Smooth muscle cell of bladder (primary cell): ENCODE data around the gene C6orf89. TPM values are rescaled to one million over a fixed set of nuclear protein-coding genes. Genes with fewer than 3 reads are reported as not detected.

Source experiments
- total RNA-seq: library from RNA; depleted of rRNA; stranded (reverse); fragments of >200 nt; gene quantifications from 2 replicates; pipeline ENCODE4 v1.2.3, GENCODE V29; 2014

C6orf89 gene
- 52.9 and 60.6 TPM in 2 replicates for total RNA-seq

GRCh38 chr6:36885461-36886401, at the start of gene C6orf89:
Gene C6orf89, plus strand, starts transcription at chr6:36885952. Its CDS starts 13,493 bp downstream, at chr6:36899445.

GRCh38 chr6:36838896-36839748, 46.6 kb upstream of the C6orf89 start, which contains the start of gene CPNE5:
Gene CPNE5, minus strand, starts transcription at chr6:36839444. Its CDS starts 67 bp downstream, at chr6:36839377.

GRCh38 chr6:36874443-36875249, 11.1 kb upstream of the C6orf89 start, which contains the start of gene PPIL1:
Gene PPIL1, minus strand, starts transcription at chr6:36874803. Its CDS starts 31 bp downstream, at chr6:36874772.

GRCh38 chr6:36954262-36954931, 68.6 kb downstream of the C6orf89 start, which contains the start of gene PI16:
Gene PI16, plus strand, starts transcription at chr6:36954738. Its CDS starts 23 bp downstream, at chr6:36954761.

Other genes with a start within 250 kb of the C6orf89 start
- gene CDKN1A, start 207.2 kb upstream of the C6orf89 start, total RNA-seq = 417 and 542 TPM in 2 replicates
- under 0.01 TPM in 2 replicates for gene RAB44, start 188.1 kb upstream of the C6orf89 start, total RNA-seq
- 0.55 TPM in 1 of 2 replicates, not detected in the other for gene CPNE5, start 46.5 kb upstream of the C6orf89 start, total RNA-seq
- gene PPIL1, start 11.1 kb upstream of the C6orf89 start, total RNA-seq = 20.1 and 27.1 TPM in 2 replicates
- 0.43 and 4.6 TPM in 2 replicates for gene PI16, start 68.8 kb downstream of the C6orf89 start, total RNA-seq
- gene MTCH1, start 100.2 kb downstream of the C6orf89 start, total RNA-seq = 241 and 315 TPM in 2 replicates
- gene FGD2, start 119.7 kb downstream of the C6orf89 start, total RNA-seq = not detected in 2 replicates